Smooth muscle cell (in vitro differentiated cells): ENCODE measurements around the gene SYT12. TPM values are rescaled to one million over a fixed set of nuclear protein-coding genes. Genes with fewer than 3 reads are reported as not detected.
A peak's percentile ranks its signal among the peaks of the same experiment; 100 is the strongest.

Source experiments
- DNase-seq: peaks from one replicate; lab custom pipeline; 2025; ENCODE audit not compliant: unreplicated experiment; lab: John Stamatoyannopoulos, UW
- H2AFZ ChIP-seq: fragments of 200-600 bp; sonication (generic); 2 replicates; pipeline ENCODE4 v1.6.0; 2016; ENCODE audit warnings: antibody characterized with exemption, low read depth, mild to moderate bottlenecking
- H3F3A ChIP-seq: fragments of 200-600 bp; sonication (generic); 2 replicates; pipeline ENCODE4 v1.6.0; 2017; ENCODE audit warnings: antibody characterized with exemption, low read depth
- H3K27ac ChIP-seq: fragments of 200-600 bp; sonication (generic); 2 replicates; pipeline ENCODE4 v1.5.1; 2016; ENCODE audit warnings: low read depth, mild to moderate bottlenecking
- H3K27me3 ChIP-seq: fragments of 200-600 bp; sonication (generic); 2 replicates; pipeline ENCODE4 v1.6.1; 2016; ENCODE audit warnings: low read depth, mild to moderate bottlenecking
- H3K36me3 ChIP-seq: fragments of 200-600 bp; sonication (generic); 2 replicates; pipeline ENCODE4 v1.5.1; 2016; ENCODE audit warnings: low read depth
- H3K4me1 ChIP-seq: fragments of 200-600 bp; sonication (generic); 2 replicates; pipeline ENCODE4 v1.5.1; 2016; ENCODE audit warnings: low read depth
- H3K4me2 ChIP-seq: fragments of 200-600 bp; sonication (generic); 2 replicates; pipeline ENCODE4 v1.6.0; 2016; ENCODE audit warnings: mild to moderate bottlenecking
- H3K4me3 ChIP-seq: fragments of 200-600 bp; sonication (generic); 2 replicates; pipeline ENCODE4 v1.5.1; 2016; ENCODE audit warnings: mild to moderate bottlenecking
- H3K79me2 ChIP-seq: fragments of 200-600 bp; sonication (generic); 2 replicates; pipeline ENCODE4 v1.6.0; 2016; ENCODE audit warnings: low read depth, mild to moderate bottlenecking
- H3K9ac ChIP-seq: fragments of 200-600 bp; sonication (generic); 2 replicates; pipeline ENCODE4 v1.6.0; 2016; ENCODE audit warnings: low read depth
- H3K9me3 ChIP-seq: fragments of 200-600 bp; sonication (generic); replicated peaks from 2 replicates; pipeline ENCODE4 v1.5.1; 2016; ENCODE audit warnings: low read depth
- H4K20me1 ChIP-seq: fragments of 200-600 bp; sonication (generic); 2 replicates; pipeline ENCODE4 v1.6.0; 2016; ENCODE audit warnings: low read depth
- CTCF ChIP-seq: fragments of 200-600 bp; sonication (generic); IDR thresholded peaks from 2 replicates; pipeline ENCODE4 v1.5.1; 2017; ENCODE audit warnings: borderline replicate concordance, mild to moderate bottlenecking, antibody characterized with exemption; ENCODE audit not compliant: insufficient read depth, poor library complexity, severe bottlenecking
- WGBS: methylation state at CpG from one replicate; pipeline ENCODE4 v1.1.7; 2016; ENCODE audit warnings: low lambda C conversion rate; 5-methylcytosine and 5-hydroxymethylcytosine counted together
- polyA plus RNA-seq: library from polyadenylated mRNA; unstranded; fragments of >200 nt; fragmentation: Nextera tagmentation; extraction: Ambion mirVana; gene quantifications from 2 replicates; pipeline ENCODE4 v1.2.1, GENCODE V29; 2016
- total RNA-seq: library from RNA; depleted of rRNA; stranded (reverse); fragments of >200 nt; gene quantifications from 2 replicates; pipeline ENCODE4 v1.2.3, GENCODE V29; 2014

SYT12 gene
- total and polyA plus RNA-seq, 2 experiments from 2014 or later, result 2.1 to 3.4 TPM

GRCh38 chr11:67023957-67024353, 1.0 kb downstream of the SYT12 start:
- TF ChIP-seq CTCF, result no peak
- H2AFZ ChIP-seq, result no peak overlapping the region
- H3K4me3 ChIP-seq, result peak overlapping the region; percentile 45
- H3K4me2 ChIP-seq, result peak overlapping the region; percentile 93
- peaks cover 3% of the 10 kb centered on the region for H3K4me1 ChIP-seq
- no peaks in the 10 kb centered on the region for H4K20me1 ChIP-seq
- H3K27me3 ChIP-seq, result peaks cover 12% of the 10 kb centered on the region
- H3K9me3 ChIP-seq, result no peaks in the 10 kb centered on the region
- H3F3A ChIP-seq, result no peaks in the 10 kb centered on the region
- H3K27ac ChIP-seq, result no peak overlapping the region
- 74% methylated on average over 6 of the region's 6 CpGs for WGBS
- no peak for DNase-seq
- no peaks in the 10 kb centered on the region for H3K36me3 ChIP-seq
- no peaks in the 10 kb centered on the region for H3K79me2 ChIP-seq
- no peak overlapping the region for H3K9ac ChIP-seq

- Histone ChIP-seq H3K9ac (no peak overlapping the region), H3K9me3 (no peaks in the 10 kb centered on the region), H3K4me3 (no peak overlapping the region), H3K79me2 (no peaks in the 10 kb centered on the region), H2AFZ (no peak overlapping the region), H3K4me1 (peaks cover 3% of the 10 kb centered on the region), H3K4me2 (peak overlapping the region; percentile 93), H3K27me3 (peaks cover 12% of the 10 kb centered on the region), H4K20me1 (no peaks in the 10 kb centered on the region), H3F3A (no peaks in the 10 kb centered on the region), H3K36me3 (no peaks in the 10 kb centered on the region), H3K27ac (no peak overlapping the region)
- WGBS, result 67% methylated on average over 5 of the region's 5 CpGs
- no peak for DNase-seq
- TF ChIP-seq CTCF, result no peak
Observed at GRCh38 chr11:67024410-67024809, 1.5 kb downstream of the SYT12 start.

- H3K4me1 ChIP-seq, result peaks cover 3% of the 10 kb centered on the region
- TF ChIP-seq CTCF, result no peak
- no peak for DNase-seq
- no peaks in the 10 kb centered on the region for H3K79me2 ChIP-seq
- H3K9me3 ChIP-seq, result no peaks in the 10 kb centered on the region
- no peak overlapping the region for H3K27ac ChIP-seq
- no peak overlapping the region for H3K4me3 ChIP-seq
- H3K36me3 ChIP-seq, result no peaks in the 10 kb centered on the region
- no peaks in the 10 kb centered on the region for H4K20me1 ChIP-seq
- no peak overlapping the region for H3K4me2 ChIP-seq
- H2AFZ ChIP-seq, result no peak overlapping the region
- peaks cover 12% of the 10 kb centered on the region for H3K27me3 ChIP-seq
- WGBS, result 92% methylated on average over 1 of the region's 1 CpG
- H3F3A ChIP-seq, result no peaks in the 10 kb centered on the region
- H3K9ac ChIP-seq, result no peak overlapping the region
Observed at GRCh38 chr11:67024966-67025365, 2.0 kb downstream of the SYT12 start.

GRCh38 chr11:67025750-67026149, 2.8 kb downstream of the SYT12 start:
- peaks cover 12% of the 10 kb centered on the region for H3K27me3 ChIP-seq
- H3K79me2 ChIP-seq, result no peaks in the 10 kb centered on the region
- H2AFZ ChIP-seq, result no peak overlapping the region
- H3K27ac ChIP-seq, result no peak overlapping the region
- whole genome bisulfite sequencing, result 91% methylated on average over 8 of the region's 8 CpGs
- peaks cover 3% of the 10 kb centered on the region for H3K4me1 ChIP-seq
- no peaks in the 10 kb centered on the region for H3K9me3 ChIP-seq
- no peak overlapping the region for H3K9ac ChIP-seq
- no peak overlapping the region for H3K4me3 ChIP-seq
- no peaks in the 10 kb centered on the region for H3K36me3 ChIP-seq
- H3K4me2 ChIP-seq, result no peak overlapping the region
- DNase-seq, result no peak
- no peak for TF ChIP-seq CTCF
- no peaks in the 10 kb centered on the region for H4K20me1 ChIP-seq
- no peaks in the 10 kb centered on the region for H3F3A ChIP-seq
